ENCODE results near the gene CLEC10A.

- TF ChIP-seq POLR2A (IDR thresholded peaks at IDR 0.05) (no peak), CTCF (IDR thresholded peaks at IDR 0.05) (no peak), POLR2AphosphoS5 (IDR thresholded peaks at IDR 0.05) (no peak), EP300 (IDR thresholded peaks at IDR 0.05) (no peak)
Observed at GRCh38 chr17:7039832-7040231, 40.2 kb downstream of the CLEC10A start.
